Mesendoderm (in vitro differentiated cells): ENCODE results near the gene DNPH1.

Experiments used
- DNase-seq: peaks from one replicate; pipeline ENCODE4 v3.0.0; 2013
- H2AK5ac ChIP-seq: 2 replicates; pipeline ENCODE4 v1.6.1; 2013; ENCODE audit warnings: low read length, inconsistent platforms
- H2BK120ac ChIP-seq: 2 replicates; pipeline ENCODE4 v1.6.1; 2013; ENCODE audit warnings: low read depth, mild to moderate bottlenecking, low read length, moderate library complexity, mixed read lengths
- H2BK15ac ChIP-seq: replicated peaks from 2 replicates; pipeline ENCODE4 v1.6.1; 2013; ENCODE audit warnings: low read depth, mild to moderate bottlenecking, moderate library complexity
- H2BK5ac ChIP-seq: 2 replicates; pipeline ENCODE4 v1.6.1; 2013; ENCODE audit warnings: low read length, inconsistent platforms
- H3K18ac ChIP-seq: 2 replicates; pipeline ENCODE4 v1.6.1; 2013; ENCODE audit warnings: mild to moderate bottlenecking, low read length, mixed read lengths
- H3K23ac ChIP-seq: one replicate; pipeline ENCODE4 v1.6.1; 2013; ENCODE audit warnings: low read length
- H3K27ac ChIP-seq: 2 replicates; pipeline ENCODE4 v1.5.1; 2013; ENCODE audit warnings: low read depth, mild to moderate bottlenecking, inconsistent platforms, low read length, moderate library complexity
- H3K27me3 ChIP-seq: 2 replicates; pipeline ENCODE4 v1.6.1; 2013; ENCODE audit warnings: low read length, control low read depth, mild to moderate bottlenecking, inconsistent platforms; ENCODE audit not compliant: insufficient read depth, poor library complexity
- H3K36me3 ChIP-seq: 2 replicates; pipeline ENCODE4 v1.6.1; 2013; ENCODE audit warnings: low read length, inconsistent platforms; ENCODE audit not compliant: control insufficient read depth, insufficient read depth
- H3K4ac ChIP-seq: one replicate; pipeline ENCODE4 v1.6.1; 2013; ENCODE audit warnings: low read depth, mild to moderate bottlenecking, low read length, moderate library complexity
- H3K4me1 ChIP-seq: 2 replicates; pipeline ENCODE4 v1.6.1; 2013; ENCODE audit warnings: low read depth, low read length, inconsistent platforms; ENCODE audit not compliant: control insufficient read depth
- H3K4me2 ChIP-seq: 2 replicates; pipeline ENCODE4 v1.6.1; 2013; ENCODE audit warnings: low read length
- H3K4me3 ChIP-seq: 2 replicates; pipeline ENCODE4 v1.5.1; 2013; ENCODE audit warnings: mild to moderate bottlenecking, low read length
- H3K56ac ChIP-seq: one replicate; pipeline ENCODE4 v1.6.1; 2013; ENCODE audit warnings: low read length
- H3K79me1 ChIP-seq: 2 replicates; pipeline ENCODE4 v1.6.1; 2013; ENCODE audit warnings: low read length, inconsistent platforms
- H3K79me2 ChIP-seq: 2 replicates; pipeline ENCODE4 v1.6.1; 2013; ENCODE audit warnings: mild to moderate bottlenecking, low read length; ENCODE audit not compliant: control insufficient read depth, insufficient read depth
- H3K9ac ChIP-seq: 2 replicates; pipeline ENCODE4 v1.6.1; 2013; ENCODE audit warnings: low read length, inconsistent platforms
- H4K5ac ChIP-seq: one replicate; pipeline ENCODE4 v1.6.1; 2013; ENCODE audit warnings: low read length
- H4K8ac ChIP-seq: one replicate; pipeline ENCODE4 v1.6.1; 2013; ENCODE audit warnings: low read depth, mild to moderate bottlenecking, control low read depth, low read length, moderate library complexity
- WGBS: extraction: QIAGEN DNeasy Blood & Tissue Kit; methylation state at CpG from one replicate; pipeline ENCODE4 v1.1.7; 2013; ENCODE audit warnings: low lambda C conversion rate, missing lambda C conversion rate; ENCODE audit not compliant: insufficient coverage; ENCODE audit errors: extremely low coverage; 5-methylcytosine and 5-hydroxymethylcytosine counted together

The DNPH1 gene

DNA sequence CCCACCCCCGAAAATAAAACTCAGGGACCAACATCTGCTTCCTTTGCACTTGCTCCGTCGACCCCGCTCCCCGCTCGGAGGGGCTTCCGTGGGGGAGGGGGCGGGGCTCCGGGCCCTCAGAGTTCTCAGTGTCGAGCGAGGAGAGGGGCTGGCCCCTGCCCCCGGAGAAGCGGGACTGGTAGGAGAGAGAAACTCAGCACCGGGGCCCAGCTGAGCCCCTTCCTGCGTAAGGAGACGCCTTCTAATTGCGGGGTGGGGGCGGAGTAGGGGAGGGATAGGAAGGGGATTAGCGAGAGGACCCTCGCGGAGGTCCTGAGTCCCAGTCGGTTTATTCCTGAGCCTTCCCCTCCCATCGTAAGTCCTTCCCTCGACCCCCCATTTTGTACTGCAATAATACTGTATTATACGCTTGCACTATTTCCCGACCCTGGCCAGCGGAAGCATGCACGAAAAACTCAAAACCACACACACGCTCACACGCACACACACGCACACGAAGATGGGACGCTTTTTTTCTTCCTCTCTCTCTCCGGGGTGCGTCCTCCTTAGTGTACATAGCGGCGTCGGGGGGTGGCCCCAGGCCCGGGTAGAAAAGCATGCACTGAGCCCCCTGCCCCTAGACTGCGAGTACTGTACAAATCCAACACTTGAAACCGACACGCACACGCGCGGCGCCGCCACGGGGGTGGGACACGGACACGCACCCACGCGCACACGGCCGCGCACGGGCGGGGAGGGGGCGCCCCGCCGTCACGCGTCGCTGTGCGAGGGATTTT, 46.7 kb upstream of the DNPH1 start:
- Histone ChIP-seq H2BK5ac (no peak overlapping the region), H3K79me2 (no peaks in the 10 kb centered on the region), H2AK5ac (no peak overlapping the region), H3K79me1 (no peaks in the 10 kb centered on the region), H4K5ac (no peak overlapping the region), H3K27me3 (peaks cover 11% of the 10 kb centered on the region), H3K4me2 (peak overlapping the region; percentile 23), H3K56ac (peak overlapping the region; percentile 79), H2BK15ac (no peak overlapping the region), H3K36me3 (no peaks in the 10 kb centered on the region), H3K4me1 (peaks cover 5% of the 10 kb centered on the region), H3K4me3 (peak overlapping the region; percentile 35), H3K23ac (no peak overlapping the region), H4K8ac (no peak overlapping the region), H3K4ac (no peak overlapping the region), H3K27ac (no peak overlapping the region), H2BK120ac (no peak overlapping the region), H3K18ac (no peak overlapping the region), H3K9ac (peak overlapping the region; percentile 38)
- DNase-seq, result no peak
- WGBS, result no CpG with 5 or more reads among the region's 64 CpGs

DNA sequence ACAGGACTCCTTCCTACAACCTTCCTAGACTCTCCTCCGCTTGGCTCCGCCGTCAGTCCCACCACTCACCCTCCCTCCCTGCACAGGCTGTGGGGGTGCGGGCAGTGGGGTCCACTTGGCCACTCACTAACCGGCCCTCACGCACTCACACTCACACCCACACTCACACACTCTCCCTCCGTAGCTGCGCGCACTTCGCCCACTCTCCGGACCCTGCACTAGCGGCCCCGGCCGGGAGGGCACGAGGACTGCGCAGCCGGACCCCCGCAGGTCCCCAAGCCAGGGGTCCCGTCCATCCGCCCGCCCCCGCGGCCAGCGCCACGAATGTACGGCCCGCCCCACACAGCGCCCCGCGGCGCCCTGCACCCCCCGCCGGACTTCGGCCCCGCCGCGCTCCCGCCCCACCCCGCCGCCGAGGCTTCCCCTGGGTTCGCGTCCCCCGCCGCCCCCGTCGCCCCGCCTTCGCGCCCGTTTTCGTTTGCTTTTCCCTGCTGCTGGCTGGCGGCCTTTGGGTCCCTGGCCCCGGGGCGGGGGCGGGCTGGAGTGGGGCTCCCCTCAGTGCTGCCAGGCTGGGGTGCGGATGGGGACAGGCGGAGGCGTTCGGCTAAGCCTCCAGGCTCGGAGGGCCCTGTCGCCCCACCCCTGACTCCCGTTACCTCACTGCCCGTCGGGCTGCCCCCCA, 45.8 kb upstream of the DNPH1 start:
- H2AK5ac ChIP-seq, result no peak overlapping the region
- DNase-seq, result no peak
- no peak overlapping the region for H3K27ac ChIP-seq
- H4K5ac ChIP-seq, result no peak overlapping the region
- peak overlapping the region; percentile 45 for H3K9ac ChIP-seq
- H3K79me2 ChIP-seq, result no peaks in the 10 kb centered on the region
- H2BK120ac ChIP-seq, result no peak overlapping the region
- H2BK5ac ChIP-seq, result no peak overlapping the region
- no peak overlapping the region for H3K23ac ChIP-seq
- no peaks in the 10 kb centered on the region for H3K36me3 ChIP-seq
- H3K4me2 ChIP-seq, result peak overlapping the region; percentile 50
- whole genome bisulfite sequencing, result no CpG with 5 or more reads among the region's 65 CpGs
- H4K8ac ChIP-seq, result no peak overlapping the region
- H3K56ac ChIP-seq, result peak overlapping the region; percentile 49
- no peak overlapping the region for H3K4me3 ChIP-seq
- H3K27me3 ChIP-seq, result peaks cover 11% of the 10 kb centered on the region
- no peaks in the 10 kb centered on the region for H3K79me1 ChIP-seq
- H3K4me1 ChIP-seq, result peaks cover 5% of the 10 kb centered on the region
- H3K4ac ChIP-seq, result no peak overlapping the region
- H3K18ac ChIP-seq, result no peak overlapping the region
- no peak overlapping the region for H2BK15ac ChIP-seq

DNA sequence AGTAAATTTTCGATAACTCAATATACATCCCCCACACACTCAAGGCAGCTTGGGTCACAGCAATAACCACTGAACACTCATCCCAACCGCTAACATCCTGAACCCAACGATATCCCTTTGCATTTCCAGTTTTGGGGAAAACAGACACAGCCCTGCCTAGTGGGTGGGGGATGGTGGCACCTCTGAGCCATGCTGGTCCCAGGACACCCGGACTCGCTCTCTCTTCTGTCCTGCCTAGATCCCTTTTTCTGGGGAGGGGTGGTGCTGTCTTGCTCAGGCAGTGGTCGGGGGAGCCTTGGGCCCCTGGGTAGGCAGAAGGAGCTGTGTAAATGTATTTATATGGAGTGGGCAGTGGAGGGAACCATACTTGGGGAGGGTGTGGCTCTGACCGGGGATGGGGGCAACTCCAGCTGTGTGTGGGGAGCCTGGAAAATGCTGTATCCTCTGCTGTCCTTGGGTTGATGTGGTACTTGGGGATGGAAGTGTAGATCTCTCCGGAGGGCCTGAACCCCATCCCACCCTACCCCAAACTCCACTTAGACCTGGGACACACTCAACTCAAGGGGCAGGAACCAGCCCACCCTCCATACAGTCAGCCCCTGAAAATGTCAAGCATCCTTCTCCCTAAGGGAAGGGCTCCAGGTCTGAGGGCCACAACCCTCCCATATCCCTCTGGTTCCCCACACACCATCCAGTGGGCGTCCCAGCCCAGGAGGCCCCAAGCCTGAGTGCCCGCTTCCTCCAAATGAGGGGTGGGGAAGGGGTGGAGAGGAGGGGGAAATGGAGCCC, 45.0 kb upstream of the DNPH1 start:
- no peak overlapping the region for H3K4me3 ChIP-seq
- DNase-seq, result no peak
- H2BK15ac ChIP-seq, result no peak overlapping the region
- H3K56ac ChIP-seq, result no peak overlapping the region
- H2AK5ac ChIP-seq, result no peak overlapping the region
- no peak overlapping the region for H3K4ac ChIP-seq
- H3K79me2 ChIP-seq, result no peaks in the 10 kb centered on the region
- no peak overlapping the region for H2BK120ac ChIP-seq
- H3K4me1 ChIP-seq, result peaks cover 5% of the 10 kb centered on the region
- H3K9ac ChIP-seq, result no peak overlapping the region
- no peak overlapping the region for H4K8ac ChIP-seq
- H3K27ac ChIP-seq, result no peak overlapping the region
- H3K4me2 ChIP-seq, result no peak overlapping the region
- whole genome bisulfite sequencing, result no CpG with 5 or more reads among the region's 10 CpGs
- H3K36me3 ChIP-seq, result no peaks in the 10 kb centered on the region
- no peak overlapping the region for H4K5ac ChIP-seq
- H3K18ac ChIP-seq, result no peak overlapping the region
- no peak overlapping the region for H3K23ac ChIP-seq
- H2BK5ac ChIP-seq, result no peak overlapping the region
- peaks cover 11% of the 10 kb centered on the region for H3K27me3 ChIP-seq
- H3K79me1 ChIP-seq, result no peaks in the 10 kb centered on the region

DNA sequence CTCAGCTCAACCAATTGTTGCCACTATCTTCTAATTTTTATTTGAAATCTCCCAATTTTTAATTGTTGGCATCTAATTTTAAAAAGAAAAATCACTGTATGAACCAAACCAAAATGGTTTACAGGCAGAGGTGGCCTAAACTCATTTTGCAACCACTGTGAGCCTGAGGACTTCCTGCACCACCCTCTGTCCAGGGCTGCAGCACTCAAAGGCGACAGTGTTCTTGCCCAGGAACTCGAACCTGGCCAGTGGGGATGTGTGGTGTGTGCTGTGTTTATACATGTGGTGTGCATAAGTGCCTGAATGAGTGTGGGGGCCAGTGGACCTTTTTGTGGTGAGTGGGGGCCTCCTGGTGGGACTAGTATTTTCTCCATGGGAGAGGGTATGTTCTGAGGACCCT, 44.4 kb upstream of the DNPH1 start:
- Histone ChIP-seq H4K8ac (no peak overlapping the region), H3K79me1 (no peaks in the 10 kb centered on the region), H3K23ac (no peak overlapping the region), H3K27ac (no peak overlapping the region), H2BK120ac (no peak overlapping the region), H3K79me2 (no peaks in the 10 kb centered on the region), H3K9ac (no peak overlapping the region), H2BK5ac (no peak overlapping the region), H3K4me2 (no peak overlapping the region), H3K36me3 (no peaks in the 10 kb centered on the region), H3K18ac (no peak overlapping the region), H2BK15ac (no peak overlapping the region), H3K4me3 (no peak overlapping the region), H4K5ac (no peak overlapping the region), H3K56ac (no peak overlapping the region), H2AK5ac (no peak overlapping the region), H3K4me1 (peaks cover 4% of the 10 kb centered on the region), H3K4ac (no peak overlapping the region), H3K27me3 (peaks cover 11% of the 10 kb centered on the region)
- no CpG with 5 or more reads among the region's 2 CpGs for WGBS
- no peak for DNase-seq

DNA sequence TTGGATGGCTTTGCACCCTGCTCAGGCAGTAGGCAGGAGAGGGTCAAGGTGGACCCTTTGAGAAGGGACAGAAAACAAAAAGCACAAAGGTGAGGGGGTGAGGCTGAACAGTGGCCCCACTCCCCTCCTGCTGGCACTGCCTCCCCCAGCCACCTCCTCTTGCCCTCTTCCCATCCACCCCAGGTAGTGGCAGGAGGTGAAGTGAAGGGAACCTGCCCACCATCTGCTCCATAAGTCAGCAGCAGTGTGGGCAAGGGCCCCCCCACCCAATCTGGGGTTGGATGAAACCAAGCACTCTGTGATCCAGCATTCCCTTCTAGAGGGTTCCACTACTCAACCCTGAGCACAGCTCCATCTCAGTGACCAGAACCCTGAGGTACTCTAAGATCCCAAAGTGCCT, 42.7 kb upstream of the DNPH1 start:
- Histone ChIP-seq H3K23ac (no peak overlapping the region), H3K4me3 (no peak overlapping the region), H4K8ac (no peak overlapping the region), H3K36me3 (no peaks in the 10 kb centered on the region), H3K79me2 (no peaks in the 10 kb centered on the region), H3K56ac (no peak overlapping the region), H2AK5ac (no peak overlapping the region), H3K9ac (no peak overlapping the region), H3K79me1 (no peaks in the 10 kb centered on the region), H2BK15ac (no peak overlapping the region), H2BK120ac (no peak overlapping the region), H2BK5ac (no peak overlapping the region), H4K5ac (no peak overlapping the region), H3K4me2 (no peak overlapping the region), H3K27ac (no peak overlapping the region), H3K4ac (no peak overlapping the region), H3K18ac (no peak overlapping the region), H3K4me1 (peaks cover 10% of the 10 kb centered on the region), H3K27me3 (peaks cover 11% of the 10 kb centered on the region)
- DNase-seq, result no peak
